ENCODE results near the gene IL12RB1.
"Not testable (repeated sequence)": the region's sequence is repeated elsewhere in the genome, so short reads cannot be mapped to it uniquely, and the experiment has no call there.

The IL12RB1 gene

GRCh38 chr19:18110609-18111232 is 24.0 kb upstream of the IL12RB1 start:
- no peak for DNase-seq (ENCODE audit: low read depth)

DNA sequence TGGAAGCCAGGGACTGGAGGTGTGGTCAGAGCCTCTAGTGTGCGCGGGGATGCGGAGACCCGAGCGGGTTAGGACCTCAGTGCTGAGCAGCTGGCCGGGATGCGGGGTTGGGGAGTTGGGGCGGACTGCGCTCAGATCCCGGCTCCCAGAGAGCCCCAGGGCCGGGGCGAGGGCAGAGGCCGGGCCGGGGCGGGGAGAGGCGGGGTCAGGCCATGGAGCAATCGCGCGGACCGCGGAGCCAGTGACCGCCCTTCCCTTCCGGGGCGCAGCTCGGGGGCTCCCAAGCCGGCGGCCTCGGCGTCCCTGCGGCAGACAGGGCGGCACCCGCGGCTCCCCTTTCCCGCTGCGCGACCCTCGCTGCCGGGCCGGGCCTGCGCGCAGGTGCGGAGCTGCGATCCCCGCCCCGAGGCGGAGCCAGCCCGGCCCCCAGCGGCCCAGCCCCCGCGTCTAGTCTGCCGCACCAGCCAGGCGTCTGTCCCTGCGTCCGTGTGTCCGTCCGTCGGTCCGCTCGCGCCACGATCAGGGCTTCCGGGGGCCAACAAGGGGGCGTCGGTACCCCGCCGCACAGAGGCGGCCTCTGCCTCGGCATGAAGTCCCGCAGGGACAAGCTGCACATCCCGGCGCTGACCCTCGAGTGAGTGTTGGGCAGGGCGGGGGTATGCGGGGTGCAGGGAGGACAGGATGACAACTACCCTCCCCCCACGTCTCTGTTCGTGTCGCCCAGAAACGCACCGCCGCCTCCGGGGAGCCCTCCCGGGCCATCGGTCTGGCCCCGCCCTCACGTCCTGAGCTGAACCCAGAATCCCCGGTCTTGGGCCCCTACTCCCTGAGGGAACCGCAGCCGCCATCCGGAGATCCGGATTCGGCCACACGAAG is 23.2 kb upstream of the IL12RB1 start:
- DNase-seq (ENCODE audit: low read depth) = peak; percentile 40

GRCh38 chr19:18109341-18109732 is 22.6 kb upstream of the IL12RB1 start:
- no peak for DNase-seq (ENCODE audit: low read depth)

DNA sequence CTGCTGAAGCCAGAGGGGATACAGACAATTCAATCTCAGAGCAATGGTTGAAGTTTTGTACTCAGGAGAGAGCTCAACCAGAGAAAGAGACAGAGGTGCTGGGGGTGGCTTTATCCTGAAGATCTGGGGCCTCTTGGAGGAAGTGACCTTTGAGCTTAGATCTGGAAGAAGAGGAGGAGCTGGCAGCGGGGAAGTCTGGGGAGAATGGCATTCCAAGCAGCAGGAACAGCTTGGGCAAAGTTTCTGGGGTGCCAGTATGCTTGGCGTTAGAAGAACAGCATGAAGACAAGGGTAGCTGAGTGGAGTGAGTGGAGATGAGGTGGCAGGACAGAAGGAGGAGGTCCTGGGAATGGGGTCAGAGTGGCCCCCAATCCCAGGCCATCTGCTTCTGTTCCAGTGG is 22.2 kb upstream of the IL12RB1 start:
- DNase-seq (ENCODE audit: low read depth) = no peak

- DNase-seq (ENCODE audit: low read depth) = no peak
These were observed 20.5 kb upstream of the IL12RB1 start for GRCh38 chr19:18107235-18107634.

DNA sequence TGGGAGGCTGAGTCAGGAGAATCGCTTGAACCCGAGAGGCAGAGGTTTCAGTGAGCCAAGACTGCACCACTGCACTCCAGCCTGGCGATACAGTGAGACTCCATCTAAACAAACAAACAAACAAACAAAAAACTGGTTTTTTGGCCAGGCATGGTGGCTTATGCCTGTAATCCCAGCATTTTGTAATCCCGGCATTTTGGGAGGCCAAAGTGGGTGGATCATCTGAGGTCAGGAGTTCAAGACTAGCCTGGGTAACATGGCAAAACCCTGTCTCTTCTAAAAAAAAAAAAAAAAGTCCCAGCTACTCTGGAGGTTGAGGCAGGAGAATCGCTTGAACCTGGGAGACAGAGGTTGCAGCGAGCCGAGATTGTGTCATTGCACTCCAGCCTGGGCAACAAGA is 18.5 kb upstream of the IL12RB1 start:
- DNase-seq (ENCODE audit: low read depth) = not testable (repeated sequence)

- no peak for DNase-seq (ENCODE audit: low read depth)
These were observed 18.0 kb upstream of the IL12RB1 start for GRCh38 chr19:18104793-18105131.

GRCh38 chr19:18102916-18103542 is 16.3 kb upstream of the IL12RB1 start:
- no peak for DNase-seq (ENCODE audit: low read depth)

GRCh38 chr19:18101268-18101667 is 14.5 kb upstream of the IL12RB1 start:
- no peak for DNase-seq (ENCODE audit: low read depth)

- no peak for DNase-seq (ENCODE audit: low read depth)
These were observed 14.0 kb upstream of the IL12RB1 start for GRCh38 chr19:18100710-18101109.

- no peak for DNase-seq (ENCODE audit: low read depth)
These were observed 12.9 kb upstream of the IL12RB1 start for GRCh38 chr19:18099623-18099995.

DNA sequence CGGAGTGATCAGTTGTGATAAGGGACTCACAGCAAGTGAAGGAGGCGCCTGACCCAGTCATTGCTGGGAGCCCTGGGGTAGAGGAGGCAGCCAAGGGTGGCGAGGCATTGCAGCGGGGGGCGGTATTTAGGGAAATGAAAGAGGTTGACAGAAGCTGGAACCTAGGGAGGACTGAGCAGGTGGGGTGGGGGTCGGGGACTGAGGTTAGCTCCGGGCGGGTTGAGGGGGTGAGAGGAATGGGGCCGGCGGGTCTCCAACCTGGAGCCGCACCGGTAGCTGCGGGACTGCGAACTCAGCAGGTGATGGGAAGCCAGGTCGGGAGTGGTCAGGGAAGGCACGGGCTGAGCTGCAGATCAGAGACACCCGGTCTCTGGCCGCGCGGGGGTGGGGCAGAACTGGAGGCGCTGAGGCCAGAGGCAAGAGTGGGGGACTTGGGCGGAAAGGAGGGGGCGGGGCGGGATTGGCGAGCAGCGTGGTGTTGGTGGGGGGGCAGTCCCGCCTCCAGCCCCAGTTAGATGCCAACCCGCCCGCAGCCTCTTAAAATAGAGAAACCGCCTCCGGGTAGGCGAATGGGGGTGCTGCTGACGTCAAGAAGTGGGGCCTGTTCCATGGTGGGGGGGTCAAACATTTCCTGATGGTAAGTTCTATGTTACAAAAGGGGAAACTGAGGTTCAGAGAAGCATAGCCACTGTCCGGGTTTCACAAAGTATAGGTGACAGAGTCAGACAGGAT is 12.3 kb upstream of the IL12RB1 start:
- DNase-seq (ENCODE audit: low read depth) = no peak

GRCh38 chr19:18097993-18098890 is 11.5 kb upstream of the IL12RB1 start:
- DNase-seq (ENCODE audit: low read depth) = no peak

- DNase-seq (ENCODE audit: low read depth) = peak; percentile 89
These were observed 10.7 kb upstream of the IL12RB1 start, which contains the start of gene MAST3 for GRCh38 chr19:18097217-18097992. Gene MAST3, plus strand, starts transcription at chr19:18097778. Its CDS starts 15 bp downstream, at chr19:18097793.

GRCh38 chr19:18096258-18096657 is 9.5 kb upstream of the IL12RB1 start:
- DNase-seq (ENCODE audit: low read depth) = no peak

GRCh38 chr19:18093439-18094161 is 6.9 kb upstream of the IL12RB1 start:
- no peak for DNase-seq (ENCODE audit: low read depth)

DNA sequence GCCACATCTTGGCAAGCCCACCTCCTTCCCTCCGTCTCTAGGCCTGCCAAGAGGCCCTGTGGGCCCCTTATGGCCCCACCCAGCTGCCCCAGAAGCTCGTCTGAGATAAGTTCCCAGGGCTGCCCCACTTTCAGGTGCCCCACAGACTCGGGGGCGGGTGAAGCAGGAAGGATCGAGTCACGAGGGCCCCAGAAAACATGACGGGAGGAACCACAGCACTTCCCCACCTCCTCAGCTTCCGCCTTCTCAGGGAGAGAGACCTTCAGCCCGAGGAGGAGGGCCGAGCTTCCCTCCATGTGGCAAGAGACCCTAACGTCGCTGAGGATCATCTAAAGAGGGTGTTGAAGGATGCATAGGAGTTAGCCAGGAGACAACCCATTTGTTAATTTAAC is 4.5 kb upstream of the IL12RB1 start:
- DNase-seq (ENCODE audit: low read depth) = peak; percentile 80

DNA sequence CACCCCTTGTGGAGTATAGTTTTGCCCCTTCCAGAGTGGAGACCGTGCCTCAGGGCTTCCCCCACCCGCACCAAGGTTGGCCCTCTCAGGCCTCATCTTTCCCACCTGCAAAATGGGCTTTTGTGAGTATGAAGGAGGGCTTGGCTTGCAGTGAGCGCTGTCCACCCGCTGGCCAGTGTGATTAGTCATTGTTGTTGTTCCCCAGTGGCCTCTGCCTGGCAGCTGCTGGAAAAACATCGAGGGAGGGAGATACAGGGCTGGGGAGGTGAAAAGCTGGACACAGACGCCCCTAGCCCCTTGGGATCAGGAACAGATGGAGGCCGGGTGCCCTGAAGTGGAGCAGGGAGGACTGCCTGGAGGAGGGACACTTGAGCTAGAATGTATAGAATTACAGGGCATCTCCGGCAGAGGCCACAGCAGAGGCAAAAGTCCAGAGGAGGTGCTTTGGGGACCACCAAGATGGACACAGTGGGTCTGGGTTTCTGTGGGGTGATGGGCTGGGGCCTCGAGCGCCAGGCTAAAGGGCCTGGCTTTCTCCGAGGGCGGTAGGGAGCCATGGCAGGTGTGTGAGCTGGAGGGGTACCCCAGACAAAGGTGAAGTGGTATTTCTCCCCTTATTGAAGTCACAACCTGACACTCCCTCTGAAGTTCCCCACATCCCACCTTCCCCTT is 3.9 kb upstream of the IL12RB1 start:
- DNase-seq (ENCODE audit: low read depth) = no peak

- no peak for DNase-seq (ENCODE audit: low read depth)
These were observed 3.0 kb upstream of the IL12RB1 start for GRCh38 chr19:18089726-18090125.
